WTC11 (cell line): Measurements from ENCODE around the gene TM9SF4. TPM values are rescaled to one million over a fixed set of nuclear protein-coding genes. Genes with fewer than 3 reads are reported as not detected.

Experiments
- ATAC-seq: fragments of 200-7000 bp; cut with Tn5 transposase; 2 replicates; pipeline ENCODE4 v1.10.0; 2021; ENCODE audit warnings: mild to moderate bottlenecking, moderate library complexity
- CTCF ChIA-PET: fragments of 300-600 bp; sonication (Branson Sonifier 250); formaldehyde crosslinking; loops from one replicate; lab custom pipeline; 2021; ENCODE audit warnings: antibody characterized with exemption; lab: Charles Lee
- POLR2A ChIA-PET: fragments of 350-600 bp; sonication (Branson Sonifier 250); formaldehyde crosslinking; loops from one replicate; lab custom pipeline; 2021; ENCODE audit warnings: antibody characterized with exemption; lab: Charles Lee
- DNase-seq: peaks from one replicate; pipeline ENCODE4 v3.0.0; 2021; ENCODE audit warnings: low spot score
- H3K27ac Mint-ChIP-seq: 2 replicates; pipeline ENCODE4 v1.8.0; 2021; ENCODE audit warnings: mixed read lengths
- H3K27me3 Mint-ChIP-seq: 2 replicates; pipeline ENCODE4 v1.8.0; 2021; ENCODE audit warnings: low read depth, mild to moderate bottlenecking, moderate library complexity, mixed read lengths
- H3K36me3 Mint-ChIP-seq: 2 replicates; pipeline ENCODE4 v1.8.0; 2021; ENCODE audit warnings: mixed read lengths
- H3K4me1 Mint-ChIP-seq: 2 replicates; pipeline ENCODE4 v1.8.0; 2022; ENCODE audit warnings: mixed read lengths
- H3K4me3 Mint-ChIP-seq: 2 replicates; pipeline ENCODE4 v1.8.0; 2021; ENCODE audit warnings: mild to moderate bottlenecking, moderate library complexity, mixed read lengths
- H3K9me3 Mint-ChIP-seq: 2 replicates; pipeline ENCODE4 v1.8.0; 2021; ENCODE audit warnings: mixed read lengths
- ARID4B ChIP-seq: sonication (generic); formaldehyde crosslinking; IDR thresholded peaks from 2 replicates; pipeline ENCODE4 v1.8.0; 2023; ENCODE audit warnings: missing genetic modification reagents, mild to moderate bottlenecking, borderline replicate concordance
- ERG ChIP-seq: fragments of 250-450 bp; sonication (Bioruptor Pico); IDR thresholded peaks from 2 replicates; pipeline ENCODE4 v1.8.0; 2021; ENCODE audit warnings: mild to moderate bottlenecking
- HMGXB4 ChIP-seq: sonication (generic); formaldehyde crosslinking; IDR thresholded peaks from 2 replicates; pipeline ENCODE4 v1.8.1; 2023; ENCODE audit warnings: mild to moderate bottlenecking, moderate library complexity, missing genetic modification reagents
- JAZF1 ChIP-seq: fragments of 250-450 bp; sonication (Bioruptor Pico); IDR thresholded peaks from 2 replicates; pipeline ENCODE4 v1.9.0; 2021; ENCODE audit warnings: moderate library complexity, mild to moderate bottlenecking, inconsistent platforms
- KAT7 ChIP-seq: sonication (generic); formaldehyde crosslinking; IDR thresholded peaks from 2 replicates; pipeline ENCODE4 v1.8.1; 2023; ENCODE audit warnings: missing genetic modification reagents, mild to moderate bottlenecking, borderline replicate concordance
- MXD4 ChIP-seq: fragments of 250-450 bp; sonication (Bioruptor Pico); IDR thresholded peaks from 2 replicates; pipeline ENCODE4 v1.8.0; 2021; ENCODE audit warnings: mild to moderate bottlenecking, moderate library complexity, borderline replicate concordance
- MYBL2 ChIP-seq: sonication (generic); formaldehyde crosslinking; IDR thresholded peaks from 2 replicates; pipeline ENCODE4 v1.8.1; 2023; ENCODE audit warnings: mild to moderate bottlenecking, moderate library complexity, missing genetic modification reagents
- NR1H2 ChIP-seq: sonication (generic); formaldehyde crosslinking; IDR thresholded peaks from 2 replicates; pipeline ENCODE4 v1.9.0; 2021; ENCODE audit warnings: mild to moderate bottlenecking, moderate library complexity, missing genetic modification reagents
- NR3C1 ChIP-seq: sonication (generic); formaldehyde crosslinking; conservative IDR thresholded peaks from 2 replicates; pipeline ENCODE4 v1.8.1; 2023; ENCODE audit warnings: low read depth, mild to moderate bottlenecking, missing genetic modification reagents
- RORB ChIP-seq: fragments of 250-450 bp; sonication (Bioruptor Pico); IDR thresholded peaks from 2 replicates; pipeline ENCODE4 v1.9.0; 2021; ENCODE audit warnings: mild to moderate bottlenecking
- SP1 ChIP-seq: sonication (generic); formaldehyde crosslinking; conservative IDR thresholded peaks from 2 replicates; pipeline ENCODE4 v1.8.1; 2022; ENCODE audit warnings: missing genetic modification reagents
- ZBTB21 ChIP-seq: sonication (generic); formaldehyde crosslinking; IDR thresholded peaks from 2 replicates; pipeline ENCODE4 v1.8.1; 2023; ENCODE audit warnings: mild to moderate bottlenecking, missing genetic modification reagents, borderline replicate concordance
- ZBTB43 ChIP-seq: sonication (generic); formaldehyde crosslinking; IDR thresholded peaks from 2 replicates; pipeline ENCODE4 v1.8.1; 2023; ENCODE audit warnings: mild to moderate bottlenecking, missing genetic modification reagents
- ZMAT4 ChIP-seq: fragments of 250-450 bp; sonication (Bioruptor Pico); IDR thresholded peaks from 2 replicates; pipeline ENCODE4 v1.9.0; 2021; ENCODE audit warnings: mild to moderate bottlenecking
- ZNF121 ChIP-seq: sonication (generic); formaldehyde crosslinking; IDR thresholded peaks from 2 replicates; pipeline ENCODE4 v1.8.0; 2023; ENCODE audit warnings: missing genetic modification reagents
- ZNF219 ChIP-seq: sonication (generic); formaldehyde crosslinking; IDR thresholded peaks from 2 replicates; pipeline ENCODE4 v1.8.0; 2023; ENCODE audit warnings: missing genetic modification reagents, mild to moderate bottlenecking, borderline replicate concordance
- ZNF281 ChIP-seq: sonication (generic); formaldehyde crosslinking; IDR thresholded peaks from 2 replicates; pipeline ENCODE4 v1.8.0; 2023; ENCODE audit warnings: mild to moderate bottlenecking, missing genetic modification reagents
- ZNF317 ChIP-seq: sonication (generic); formaldehyde crosslinking; IDR thresholded peaks from 2 replicates; pipeline ENCODE4 v1.8.1; 2023; ENCODE audit warnings: low read depth, mild to moderate bottlenecking, moderate library complexity, missing genetic modification reagents, borderline replicate concordance
- total RNA-seq: library from RNA; stranded (reverse); gene quantifications from 3 replicates; pipeline ENCODE4 v1.2.3, GENCODE V29; 2021

TM9SF4 gene
- total RNA-seq, 1 experiment from 2014 or later, result 44.8 TPM

GRCh38 chr20:32127347-32127746 lies 17.8 kb downstream of the TM9SF4 start:
- no peak for ATAC-seq
- POLR2A ChIA-PET, result no interaction called here
- Mint-ChIP-seq H3K36me3 (peaks cover 21% of the 10 kb centered on the region), H3K9me3 (peaks cover 10% of the 10 kb centered on the region), H3K27me3 (no peaks in the 10 kb centered on the region)
- TF ChIP-seq ZNF219 (CRISPR knock-in tag) (no peak), KAT7 (no peak), RORB (CRISPR knock-in tag) (no peak)
- TF ChIP-seq, all 79 proteins: peak for 0
- Mint-ChIP-seq H3K4me1 (peaks cover 24% of the 10 kb centered on the region), H3K4me3 (no peak overlapping the region), H3K27ac (peak overlapping the region; percentile 32; the same call in 1 of the 2 replicates)
- CTCF ChIA-PET, result no interaction called here
- no peak for DNase-seq

GRCh38 chr20:32128167-32128566 lies 18.7 kb downstream of the TM9SF4 start:
- H3K9me3 Mint-ChIP-seq, result 0 out of 2 replicates have a peak, but pooled peaks cover 6% of the 10 kb centered on the region
- H3K36me3 Mint-ChIP-seq, result peaks cover 18% of the 10 kb centered on the region
- no peak for ATAC-seq
- CTCF ChIA-PET, result no interaction called here
- H3K4me1 Mint-ChIP-seq, result peaks cover 24% of the 10 kb centered on the region
- TF ChIP-seq ARID4B (CRISPR knock-in tag) (no peak), ZNF317 (CRISPR knock-in tag) (no peak), SP1 (CRISPR knock-in tag) (no peak)
- no peaks in the 10 kb centered on the region for H3K27me3 Mint-ChIP-seq
- no peak overlapping the region for H3K4me3 Mint-ChIP-seq
- POLR2A ChIA-PET, result no interaction called here
- H3K27ac Mint-ChIP-seq, result no peak overlapping the region
- DNase-seq, result no peak

- H3K36me3 Mint-ChIP-seq, result peaks cover 8% of the 10 kb centered on the region
- POLR2A ChIA-PET, result no interaction called here
- H3K27ac Mint-ChIP-seq, result no peak overlapping the region
- peaks cover 23% of the 10 kb centered on the region for H3K4me1 Mint-ChIP-seq
- no peaks in the 10 kb centered on the region for H3K27me3 Mint-ChIP-seq
- no peaks in the 10 kb centered on the region for H3K9me3 Mint-ChIP-seq
- no peak for DNase-seq
- no peak overlapping the region for H3K4me3 Mint-ChIP-seq
- ATAC-seq, result no peak
- CTCF ChIA-PET, result no interaction called here
- TF ChIP-seq ERG (CRISPR knock-in tag) (no peak), ZNF121 (no peak), NR3C1 (CRISPR knock-in tag) (no peak)
Observed at GRCh38 chr20:32129863-32130262, 20.3 kb downstream of the TM9SF4 start.

- no peak overlapping the region for H3K4me3 Mint-ChIP-seq
- DNase-seq, result no peak
- CTCF ChIA-PET, result no interaction called here
- H3K27ac Mint-ChIP-seq, result no peak overlapping the region
- peaks cover 20% of the 10 kb centered on the region for H3K4me1 Mint-ChIP-seq
- POLR2A ChIA-PET, result no interaction called here
- H3K36me3 Mint-ChIP-seq, result peaks cover 7% of the 10 kb centered on the region
- H3K9me3 Mint-ChIP-seq, result no peaks in the 10 kb centered on the region
- no peak for ATAC-seq
- no peaks in the 10 kb centered on the region for H3K27me3 Mint-ChIP-seq
- TF ChIP-seq ZBTB21 (no peak), MYBL2 (CRISPR knock-in tag) (no peak), ZMAT4 (CRISPR knock-in tag) (no peak), HMGXB4 (CRISPR knock-in tag) (no peak), NR1H2 (CRISPR knock-in tag) (no peak), ZNF281 (CRISPR knock-in tag) (no peak), JAZF1 (CRISPR knock-in tag) (no peak), ZBTB43 (CRISPR knock-in tag) (no peak), MXD4 (CRISPR knock-in tag) (no peak)
Observed at GRCh38 chr20:32130352-32130751, 20.8 kb downstream of the TM9SF4 start.
